Right cardiac atrium (tissue), 5 donors: Measurements from ENCODE around the gene ZNF408. TPM values are rescaled to one million over a fixed set of nuclear protein-coding genes. Genes with fewer than 3 reads are reported as not detected.
"Not testable (repeated sequence)": the region's sequence is repeated elsewhere in the genome, so short reads cannot be mapped to it uniquely, and the experiment has no call there.

ENCODE experiments used
- ATAC-seq, 2 donors: fragments of 200-7000 bp; cut with Tn5 transposase; one replicate each; pipeline versions ENCODE4 v1.8.0 to v1.9.1; 2020; ENCODE audit warnings: moderate library complexity in 2 of 2, mild to moderate bottlenecking in 1 of 2
- DNase-seq, 3 donors: peaks; one replicate each; pipeline ENCODE4 v3.0.0-alpha.2; 2020
- H3K27ac ChIP-seq: one replicate; pipeline ENCODE4 v1.5.1; 2013; ENCODE audit warnings: mild to moderate bottlenecking, low read length, control low read depth, moderate library complexity
- H3K27me3 ChIP-seq: one replicate; pipeline ENCODE4 v1.6.1; 2013; ENCODE audit not compliant: control insufficient read depth, insufficient read depth
- H3K4me1 ChIP-seq: one replicate; pipeline ENCODE4 v1.6.1; 2013; ENCODE audit warnings: low read length; ENCODE audit not compliant: control insufficient read depth, insufficient read depth
- H3K4me3 ChIP-seq: one replicate; pipeline ENCODE4 v1.5.1; 2013; ENCODE audit warnings: low read length, control low read depth
- H3K9me3 ChIP-seq: one replicate; pipeline ENCODE4 v1.6.1; 2013; ENCODE audit warnings: low read length; ENCODE audit not compliant: control insufficient read depth
- WGBS: extraction: QIAGEN DNeasy Blood & Tissue Kit; methylation state at CpG from one replicate; pipeline ENCODE4 v1.1.7; 2013; 5-methylcytosine and 5-hydroxymethylcytosine counted together
- intact Hi-C, 4 donors: fragments of 100-400 bp; cut with DNase I; formaldehyde crosslinking; loops; one replicate each; pipeline versions ENCODE4 v1.11.0 to v1.14.0; 2022 to 2023
- polyA plus RNA-seq: library from polyadenylated mRNA; stranded (reverse); fragments of 200-250 nt; gene quantifications from one replicate; pipeline ENCODE4 v1.2.3, GENCODE V29; 2013
- total RNA-seq, 4 donors: library from RNA; stranded (reverse); fragmentation: NEBNext Ultra II Directional; extraction: Animal tissue kit (Norgen Biotek cat#: 25700); gene quantifications; one replicate each; pipeline ENCODE4 v1.2.1, GENCODE V29; 2021
- donor health status: healthy with polysubstance abuse.
- donor health status: DM: no; HTN: yes; CAD: no.
- donor health status: DM: no; HTN: no; CAD: no.
- donor health status: DM: no; HTN: yes; CAD: no; lungs with severe emphysema.
- donor health status: DM: yes; HTN: yes; CAD: no.

Gene ZNF408
- total and polyA plus RNA-seq, 5 donors: 5.8 to 8.8 (median 6.5) TPM

DNA sequence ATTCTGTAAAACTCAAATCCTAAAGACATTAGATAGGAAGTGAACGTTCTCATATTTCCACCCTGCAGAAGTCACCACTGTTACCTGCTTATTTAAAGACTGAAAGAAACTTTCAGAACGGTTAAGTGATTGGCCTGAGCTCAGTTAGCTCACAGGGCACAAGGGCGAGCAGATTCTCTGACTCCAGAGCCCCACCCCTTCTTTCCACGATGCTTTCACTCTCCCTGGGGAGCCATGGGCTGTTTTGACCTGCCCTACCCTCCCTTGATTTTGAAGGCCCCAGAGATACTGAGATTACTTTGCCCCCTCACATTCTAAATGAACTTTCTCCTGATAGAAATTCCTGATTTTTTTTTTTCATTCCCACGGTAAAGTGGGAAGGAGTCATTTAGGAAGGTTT, 34.3 kb upstream of the ZNF408 start:
- ATAC-seq: peak; percentile 62 to 77
- Histone ChIP-seq H3K27me3 (no peaks in the 10 kb centered on the region), H3K9me3 (no peaks in the 10 kb centered on the region), H3K27ac (peak overlapping the region; percentile 74), H3K4me3 (no peak overlapping the region), H3K4me1 (peaks cover 6% of the 10 kb centered on the region)
- peak; percentile 54 to 66 (median 64) for DNase-seq
- intact Hi-C loops: no loop called here
- 32% methylated on average over 5 of the region's 5 CpGs for WGBS

DNA sequence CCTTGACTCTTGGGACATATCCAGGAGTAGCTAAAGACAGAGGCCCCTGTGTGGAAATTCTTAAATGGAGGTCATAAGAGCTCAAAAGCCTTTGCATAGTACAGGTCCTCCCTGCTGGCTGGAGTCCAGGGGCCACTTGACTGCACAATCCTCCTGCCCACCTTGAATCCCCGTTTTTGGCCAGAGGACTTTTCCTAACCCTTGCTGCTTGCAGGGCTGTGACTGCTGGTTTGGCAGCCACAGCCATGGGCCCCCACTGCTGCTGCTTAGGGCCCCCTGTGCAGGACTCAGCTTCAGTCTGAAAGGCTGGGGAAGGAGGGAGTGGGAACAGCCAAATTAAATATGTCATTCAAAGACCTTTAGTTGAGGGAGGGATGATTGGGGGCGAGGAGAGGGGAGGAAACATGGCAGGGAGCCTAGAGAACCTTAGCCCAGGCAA, 33.8 kb upstream of the ZNF408 start:
- H3K9me3 ChIP-seq: no peaks in the 10 kb centered on the region
- H3K27me3 ChIP-seq: no peaks in the 10 kb centered on the region
- intact Hi-C loops: no loop called here
- ATAC-seq: peak; percentile 53 to 77
- H3K4me1 ChIP-seq: peaks cover 6% of the 10 kb centered on the region
- 33% methylated on average over 2 of the region's 2 CpGs for WGBS
- peak; percentile 53 to 84 (median 76) for DNase-seq
- H3K27ac ChIP-seq: peak overlapping the region; percentile 74
- H3K4me3 ChIP-seq: no peak overlapping the region

DNA sequence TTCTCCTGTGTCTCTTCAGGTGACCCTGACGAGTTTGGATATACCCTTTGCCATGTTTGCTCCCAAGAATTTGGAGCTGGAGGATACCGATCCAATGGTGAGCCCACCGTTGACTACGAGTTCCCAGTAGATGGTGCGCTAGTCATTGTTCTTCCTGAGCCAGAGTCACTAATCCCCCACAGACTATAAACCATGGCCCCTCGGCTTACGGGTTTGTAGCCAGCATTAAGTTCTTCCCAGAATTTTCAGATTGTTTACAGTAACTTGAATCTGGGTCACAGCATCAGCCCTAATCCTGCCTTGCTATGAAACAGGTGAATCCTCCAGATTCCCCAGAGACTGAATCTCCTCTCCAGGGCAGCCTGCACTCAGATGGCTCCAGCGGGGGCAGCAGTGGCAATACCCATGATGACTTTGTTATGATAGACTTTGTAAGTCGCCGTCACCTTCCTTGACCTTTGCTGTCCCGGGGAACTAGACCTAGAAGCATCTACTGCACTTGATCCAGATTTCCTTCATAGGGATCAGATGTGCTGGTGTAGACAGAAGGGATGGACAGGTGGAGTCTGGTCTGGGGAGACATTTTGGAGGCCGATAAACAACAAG, 32.2 kb upstream of the ZNF408 start:
- Histone ChIP-seq H3K27ac (no peak overlapping the region), H3K4me1 (peaks cover 6% of the 10 kb centered on the region), H3K27me3 (no peaks in the 10 kb centered on the region), H3K9me3 (no peaks in the 10 kb centered on the region), H3K4me3 (no peak overlapping the region)
- intact Hi-C loops: no loop called here
- DNase-seq (no peak), ATAC-seq (no peak)
- WGBS: 92% methylated on average over 12 of the region's 12 CpGs

DNA sequence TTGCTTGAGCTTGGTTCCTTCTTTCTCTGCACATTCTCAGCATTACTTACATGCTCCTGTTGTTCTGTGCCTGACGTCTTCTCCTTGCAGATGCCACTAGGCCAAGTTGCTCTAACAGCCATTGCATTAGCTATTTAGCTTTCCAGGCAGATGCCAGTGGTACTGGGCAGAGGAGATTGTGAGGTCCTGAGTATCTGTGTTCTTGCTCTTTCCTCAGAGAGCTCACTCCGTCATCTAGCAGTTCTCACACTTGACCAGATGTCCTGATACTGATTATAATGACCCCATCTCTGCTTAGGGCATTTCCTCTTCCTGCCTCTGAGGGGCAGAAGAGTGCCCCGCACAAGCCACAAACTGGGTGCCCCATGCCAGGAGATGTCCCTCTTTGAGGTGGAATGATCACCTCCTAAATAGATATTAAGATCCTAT, 31.1 kb upstream of the ZNF408 start:
- intact Hi-C loops: no loop called here
- Histone ChIP-seq H3K9me3 (no peaks in the 10 kb centered on the region), H3K27ac (peak overlapping the region; percentile 59), H3K4me1 (peaks cover 4% of the 10 kb centered on the region), H3K4me3 (no peak overlapping the region), H3K27me3 (no peaks in the 10 kb centered on the region)
- 49% methylated on average over 3 of the region's 3 CpGs for WGBS
- no peak for DNase-seq
- no peak for ATAC-seq

DNA sequence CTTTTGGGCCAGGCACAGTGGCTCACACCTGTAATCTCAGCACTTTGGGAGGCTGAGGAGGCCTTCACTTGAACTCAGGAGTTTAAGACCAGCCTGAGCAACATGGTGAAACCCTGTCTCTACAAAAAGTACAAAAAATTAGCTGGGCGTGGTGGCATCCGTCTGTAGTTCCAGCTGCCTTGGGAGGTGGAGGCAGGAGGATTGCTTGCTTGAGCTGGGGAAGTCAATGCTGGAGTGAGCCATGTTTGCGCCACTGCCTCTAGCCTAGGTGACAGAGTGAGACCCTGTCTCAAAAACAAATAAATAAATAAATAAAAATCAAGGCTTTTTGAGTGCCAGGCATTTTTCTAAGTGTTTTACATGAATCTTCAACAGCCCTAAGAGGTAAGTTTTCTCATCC, 30.3 kb upstream of the ZNF408 start:
- H3K27ac ChIP-seq, H3K4me3 ChIP-seq, H3K4me1 ChIP-seq, ATAC-seq, intact Hi-C loops, H3K9me3 ChIP-seq, H3K27me3 ChIP-seq: not testable (repeated sequence)
- 89% methylated on average over 3 of the region's 3 CpGs for WGBS
- DNase-seq: peak in 1 of 3 donors; percentile 25

DNA sequence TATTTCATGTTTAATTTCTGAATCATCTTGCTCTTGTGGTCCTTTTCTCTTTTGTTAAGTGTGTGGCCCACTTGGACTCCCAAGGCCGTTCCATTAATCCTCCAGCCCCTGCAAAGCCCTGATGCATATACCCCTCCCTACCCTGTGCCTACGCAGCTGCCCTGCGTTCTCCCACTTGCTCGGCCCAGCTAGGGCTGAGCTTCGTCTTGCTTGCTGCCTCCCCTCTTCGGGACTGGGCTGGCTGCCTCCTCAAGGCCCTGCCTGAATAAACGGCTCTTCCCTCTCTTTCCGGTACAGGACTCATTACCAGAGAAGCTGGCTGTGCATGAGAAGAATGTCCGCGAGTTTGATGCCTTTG, 28.9 kb upstream of the ZNF408 start:
- intact Hi-C loops: no loop called here
- Histone ChIP-seq H3K4me1 (peaks cover 14% of the 10 kb centered on the region), H3K9me3 (no peaks in the 10 kb centered on the region), H3K4me3 (no peak overlapping the region), H3K27me3 (no peaks in the 10 kb centered on the region), H3K27ac (no peak overlapping the region)
- DNase-seq (peak in 1 of 3 donors; percentile 27), ATAC-seq (no peak)
- WGBS: 88% methylated on average over 10 of the region's 10 CpGs

DNA sequence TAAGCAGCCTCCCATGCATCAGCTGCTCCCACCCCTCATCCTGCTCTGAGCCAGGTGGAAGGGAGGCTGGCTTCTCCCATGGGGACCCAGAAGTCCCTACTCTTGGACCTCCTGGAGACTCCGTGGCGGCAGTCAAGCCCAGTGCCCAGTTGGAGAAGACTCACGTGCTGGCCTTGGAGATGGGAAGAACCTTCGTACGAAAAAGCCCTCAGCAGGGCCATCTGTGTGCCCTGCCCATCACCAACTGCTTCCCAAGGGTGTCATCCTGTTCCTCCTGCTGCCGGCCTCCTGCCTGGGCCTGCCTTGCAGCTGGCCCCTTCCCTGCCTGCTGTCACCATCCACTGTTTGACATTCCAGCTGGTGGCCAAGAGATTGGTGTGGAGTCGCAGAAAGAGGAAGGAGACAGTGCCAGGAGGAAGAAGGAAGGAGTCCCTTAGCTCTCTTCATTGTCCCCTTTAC, 28.4 kb upstream of the ZNF408 start:
- WGBS: 57% methylated on average over 7 of the region's 7 CpGs
- Histone ChIP-seq H3K27ac (peak overlapping the region; percentile 34), H3K4me3 (no peak overlapping the region), H3K27me3 (no peaks in the 10 kb centered on the region), H3K4me1 (peaks cover 17% of the 10 kb centered on the region), H3K9me3 (no peaks in the 10 kb centered on the region)
- ATAC-seq (no peak), DNase-seq (peak in 1 of 3 donors; percentile 59)
- intact Hi-C loops: no loop called here

DNA sequence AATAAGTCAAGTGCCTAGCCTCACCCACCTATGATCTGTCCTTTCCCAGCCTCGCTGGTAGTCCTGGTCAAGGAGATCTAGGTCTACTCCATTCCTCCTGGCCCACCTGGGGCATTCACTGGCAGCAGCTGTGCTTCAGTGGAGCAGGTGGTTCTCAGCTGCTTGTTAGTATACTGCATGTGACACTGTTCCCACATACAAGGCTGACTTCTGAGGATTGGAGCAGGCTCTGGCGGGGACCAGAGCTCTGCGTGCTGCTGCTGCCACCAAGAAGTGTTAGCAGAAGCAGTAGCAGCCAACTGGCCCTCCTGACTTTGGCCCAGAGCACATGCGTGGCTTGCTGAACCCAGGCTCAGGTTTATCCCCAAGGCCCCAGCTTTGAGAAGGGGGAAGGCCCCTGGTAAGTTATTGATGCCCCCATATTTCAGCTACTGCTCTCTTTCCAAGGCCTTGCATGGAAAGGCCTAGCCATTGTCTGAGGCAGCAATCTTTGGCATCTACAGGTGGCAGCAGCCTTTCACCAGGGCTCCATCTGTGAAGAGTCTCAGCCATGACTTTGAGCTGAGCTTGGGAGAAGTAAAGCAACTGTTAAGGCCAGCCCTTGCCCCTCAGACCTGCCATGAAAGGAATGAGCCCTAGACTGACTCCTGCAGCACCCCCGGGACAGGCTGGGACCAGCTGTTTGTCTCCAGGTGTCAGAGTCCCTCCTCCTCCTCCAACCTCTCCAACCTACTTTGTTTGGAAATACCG, 26.9 kb upstream of the ZNF408 start:
- Histone ChIP-seq H3K9me3 (no peaks in the 10 kb centered on the region), H3K27me3 (no peaks in the 10 kb centered on the region), H3K4me3 (no peak overlapping the region), H3K4me1 (peaks cover 17% of the 10 kb centered on the region), H3K27ac (peak overlapping the region; percentile 96)
- WGBS: 72% methylated on average over 6 of the region's 6 CpGs
- intact Hi-C loops: no loop called here
- DNase-seq (peak in 1 of 3 donors; percentile 62), ATAC-seq (peak in 1 of 2 donors; percentile 7)

DNA sequence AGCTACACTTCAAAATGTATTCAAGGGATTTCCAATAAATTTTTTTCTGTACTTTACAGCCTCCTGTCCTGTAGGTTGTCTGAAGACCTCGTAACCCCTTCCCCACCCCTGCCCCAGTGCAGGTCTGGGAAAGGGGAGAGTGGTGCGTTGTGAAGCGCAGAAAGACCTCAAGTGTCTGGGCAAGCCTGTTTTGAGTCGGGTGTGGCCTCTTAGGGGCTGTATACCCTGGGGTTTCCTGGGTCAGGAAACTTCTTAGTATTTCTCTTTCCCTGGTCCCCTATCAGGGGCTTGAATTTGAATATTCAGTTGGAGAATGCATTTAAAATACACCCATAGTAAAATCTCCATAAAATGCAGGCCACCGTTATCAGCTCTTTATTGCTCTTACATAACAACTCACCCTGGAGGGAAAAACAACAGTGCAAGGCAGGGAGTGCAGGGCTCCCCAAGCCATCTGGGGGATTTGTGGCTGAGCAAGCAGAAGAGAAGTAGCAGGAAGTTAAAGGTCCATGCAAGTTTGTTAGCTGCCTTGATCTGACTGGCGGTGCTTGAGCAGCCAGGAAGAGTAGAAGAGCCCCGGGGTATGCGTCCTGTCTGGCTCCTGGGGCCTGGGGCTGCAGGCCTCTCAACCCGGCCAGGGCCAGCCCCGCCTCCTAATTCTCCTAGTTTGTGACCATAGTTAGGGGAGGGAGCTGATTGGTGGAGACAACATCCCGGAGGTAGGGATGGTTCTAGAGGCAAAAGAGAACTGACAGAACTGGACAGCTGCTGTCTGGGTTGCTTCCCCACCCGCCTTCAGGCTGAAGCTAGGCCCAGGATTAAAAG, 26.2 kb upstream of the ZNF408 start:
- H3K4me1 ChIP-seq: peaks cover 17% of the 10 kb centered on the region
- intact Hi-C loops: no loop called here
- DNase-seq: peak in 2 of 3 donors; percentile 74 to 83

DNA sequence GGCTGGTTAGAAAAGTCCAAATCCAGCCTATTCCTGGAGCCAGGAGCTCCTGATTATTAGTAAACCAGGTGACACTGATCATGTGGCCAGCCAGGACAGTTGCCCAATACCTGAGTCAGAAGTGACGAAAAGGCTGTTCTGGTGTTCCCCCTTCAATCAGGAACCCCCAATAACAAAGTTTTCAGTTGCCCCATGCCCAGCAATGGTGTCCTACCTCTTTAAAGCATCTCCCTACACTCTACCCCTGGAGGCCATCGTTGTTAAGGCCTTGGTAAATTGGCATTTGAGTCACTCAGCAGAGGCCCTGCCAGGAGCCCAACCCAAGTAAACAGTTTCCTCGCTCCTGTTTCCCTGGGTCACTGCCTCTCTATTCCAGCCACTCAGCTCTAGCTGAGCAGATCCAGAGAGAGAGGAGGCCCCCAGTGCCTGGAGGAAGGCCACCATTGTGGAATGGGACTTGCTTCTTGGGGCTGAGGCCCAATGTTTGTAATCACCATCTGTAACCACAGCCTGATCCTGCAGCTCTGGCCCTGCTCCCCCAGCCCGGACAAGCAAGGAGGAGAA, 25.5 kb upstream of the ZNF408 start:
- peak; percentile 80 to 90 (median 86) for DNase-seq

More for the DNA sequence above, 26.2 kb upstream of the ZNF408 start:
- WGBS: 48% methylated on average over 12 of the region's 12 CpGs
- no peaks in the 10 kb centered on the region for H3K27me3 ChIP-seq
- H3K27ac ChIP-seq: peak overlapping the region; percentile 96
- peak; percentile 20 to 30 for ATAC-seq
- no peak overlapping the region for H3K4me3 ChIP-seq
- no peaks in the 10 kb centered on the region for H3K9me3 ChIP-seq

More for the DNA sequence above, 25.5 kb upstream of the ZNF408 start:
- peak; percentile 82 to 83 for ATAC-seq
- intact Hi-C loops: no loop called here
- Histone ChIP-seq H3K27me3 (no peaks in the 10 kb centered on the region), H3K27ac (peak overlapping the region; percentile 96), H3K4me3 (no peak overlapping the region), H3K9me3 (no peaks in the 10 kb centered on the region), H3K4me1 (peaks cover 17% of the 10 kb centered on the region)
- WGBS: 29% methylated on average over 4 of the region's 4 CpGs
